WI38 (cell line): ENCODE results near the gene MMP24.

Source experiments
- H3K4me3 ChIP-seq: 2 replicates; pipeline ENCODE4 v1.5.1; 2011; ENCODE audit warnings: low read depth, mild to moderate bottlenecking, control low read depth, low read length
- CTCF ChIP-seq: IDR thresholded peaks from 2 replicates; pipeline ENCODE4 v1.5.1; 2012; ENCODE audit warnings: low read depth, mild to moderate bottlenecking, control low read depth, low read length

The MMP24 gene

DNA sequence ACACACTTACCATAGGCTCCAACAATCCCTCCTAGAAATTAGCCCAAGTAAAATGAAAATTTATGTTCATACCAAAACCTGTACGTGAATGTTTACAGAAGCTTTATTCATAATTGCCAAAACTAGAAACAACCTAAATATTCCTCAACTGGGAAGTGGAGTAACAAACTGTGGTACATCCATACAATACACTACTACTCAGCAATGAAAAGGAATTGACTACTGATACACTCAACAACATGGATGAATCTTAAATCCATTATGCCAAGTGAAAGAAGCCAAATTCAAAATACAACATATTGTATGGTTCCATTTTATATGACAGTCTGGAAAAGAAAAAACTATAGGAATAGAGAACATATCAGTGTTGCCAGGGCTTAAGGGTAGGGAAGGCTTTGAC is 19.7 kb upstream of the MMP24 start:
- H3K4me3 ChIP-seq = no peak overlapping the region
- TF ChIP-seq CTCF = no peak

DNA sequence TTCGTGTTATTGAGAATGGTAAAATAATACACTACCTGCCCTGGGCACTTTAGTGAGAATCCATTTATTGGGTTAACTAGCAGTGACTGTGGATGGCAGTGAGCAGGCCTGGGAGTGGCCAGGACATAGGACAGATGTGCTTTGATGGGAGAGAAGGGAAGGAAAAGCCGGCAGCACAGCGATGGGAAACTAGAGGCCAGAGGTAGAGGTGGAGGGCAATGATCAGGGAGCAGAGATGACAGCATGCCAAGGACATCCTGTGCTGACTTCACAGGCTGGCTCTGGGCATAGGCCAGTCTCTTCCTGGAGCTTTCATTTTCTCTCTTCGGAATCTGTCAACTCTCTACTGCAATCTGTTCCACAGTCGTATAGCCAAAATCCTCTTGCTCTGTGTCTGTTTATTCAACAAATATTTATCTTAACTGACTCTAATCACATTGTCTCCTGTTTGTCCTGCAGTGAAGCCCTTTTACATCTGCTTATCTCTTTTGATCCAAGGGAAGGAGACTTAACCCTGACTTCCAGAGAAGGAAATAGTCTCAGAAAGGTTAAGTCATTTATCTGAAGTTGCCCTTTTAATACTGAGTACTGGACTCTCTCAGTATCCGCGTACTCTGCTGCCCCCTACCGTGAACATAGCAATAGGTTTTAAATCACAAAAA is 18.4 kb upstream of the MMP24 start:
- TF ChIP-seq CTCF = peak; percentile 55; the same call in 1 of the 2 replicates
- peak overlapping the region; percentile 27; the same call in 1 of the 2 replicates for H3K4me3 ChIP-seq

- H3K4me3 ChIP-seq = no peak overlapping the region
- no peak for TF ChIP-seq CTCF
Observed at GRCh38 chr20:35215066-35215956, 11.2 kb upstream of the MMP24 start.

DNA sequence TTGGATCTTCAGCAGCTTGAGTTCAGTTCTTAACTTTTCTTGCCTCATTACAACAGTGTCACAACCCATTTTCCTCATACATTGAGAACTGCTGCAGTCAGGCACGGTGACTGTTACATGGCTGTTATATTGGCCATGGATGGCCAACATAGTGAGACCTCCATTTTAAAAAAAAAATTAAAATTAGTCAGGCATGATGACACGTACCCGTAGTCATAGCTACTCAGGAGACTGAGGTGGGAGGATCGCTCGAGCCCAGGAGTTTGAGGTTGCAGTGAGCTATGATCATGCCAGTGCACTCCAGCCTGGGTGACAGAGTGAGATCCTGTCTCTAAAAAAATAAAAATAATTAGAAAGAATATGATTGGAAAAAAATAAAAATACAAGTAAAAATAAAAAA is 9.9 kb upstream of the MMP24 start:
- no peak for TF ChIP-seq CTCF
- H3K4me3 ChIP-seq = no peak overlapping the region

- no peak overlapping the region for H3K4me3 ChIP-seq
- no peak for TF ChIP-seq CTCF
Observed at GRCh38 chr20:35223941-35224340, 2.5 kb upstream of the MMP24 start.

DNA sequence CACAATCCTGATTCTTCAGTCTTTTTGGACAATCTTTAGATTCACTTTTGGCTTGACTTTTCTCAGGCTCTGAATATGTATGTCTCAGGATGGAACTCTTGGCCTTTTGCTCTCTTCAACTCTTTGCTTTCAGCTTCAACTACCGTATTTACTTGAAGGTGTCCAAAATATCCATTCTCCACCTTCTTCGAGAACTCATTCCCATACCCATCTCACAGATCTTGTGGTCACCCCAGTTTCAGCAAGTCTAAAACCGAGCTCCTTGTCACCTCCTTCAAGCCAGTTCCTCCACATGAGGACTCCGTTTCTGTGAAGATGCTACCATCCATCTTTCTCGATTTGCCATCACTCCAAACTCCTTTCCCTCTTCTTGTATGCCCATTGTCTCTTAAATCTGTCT is 2.0 kb upstream of the MMP24 start:
- TF ChIP-seq CTCF = no peak

More for the DNA sequence above, 2.0 kb upstream of the MMP24 start:
- H3K4me3 ChIP-seq = no peak overlapping the region
